ENCODE results near the gene MRPL57.

MRPL57 gene

DNA sequence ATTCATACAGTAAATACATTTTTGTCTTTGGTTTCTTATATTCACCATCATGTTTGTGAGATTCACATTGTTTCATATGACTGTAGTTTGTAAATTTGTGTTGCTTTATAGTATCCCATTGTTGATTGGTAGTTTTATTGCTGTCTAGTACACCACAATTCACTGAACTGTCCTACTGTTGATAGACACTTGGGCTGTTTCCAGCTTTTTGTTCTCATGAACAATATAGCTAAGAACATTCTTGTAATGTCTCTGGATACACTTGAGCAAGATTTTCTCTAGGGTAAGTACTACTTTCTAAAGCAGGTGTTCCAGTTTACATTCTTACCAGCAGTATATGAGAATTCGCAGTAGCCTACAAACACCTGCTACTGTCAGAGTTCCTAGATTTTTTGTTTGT is 37.9 kb upstream of the MRPL57 start:
- H3K36me3 ChIP-seq (replicated peaks), result peaks cover 6% of the 10 kb centered on the region
- in situ Hi-C loops (cut with HindIII; ENCODE audit: low pct_ligation_motif_present, low sequenced_read_pairs), result no loop called here
- no peak overlapping the region for H3K27ac ChIP-seq
- DNase-seq, result no peak
- no peak overlapping the region for H3K4me3 ChIP-seq (ENCODE audit: low read depth, low read length)
- TF ChIP-seq, protein P1, sequence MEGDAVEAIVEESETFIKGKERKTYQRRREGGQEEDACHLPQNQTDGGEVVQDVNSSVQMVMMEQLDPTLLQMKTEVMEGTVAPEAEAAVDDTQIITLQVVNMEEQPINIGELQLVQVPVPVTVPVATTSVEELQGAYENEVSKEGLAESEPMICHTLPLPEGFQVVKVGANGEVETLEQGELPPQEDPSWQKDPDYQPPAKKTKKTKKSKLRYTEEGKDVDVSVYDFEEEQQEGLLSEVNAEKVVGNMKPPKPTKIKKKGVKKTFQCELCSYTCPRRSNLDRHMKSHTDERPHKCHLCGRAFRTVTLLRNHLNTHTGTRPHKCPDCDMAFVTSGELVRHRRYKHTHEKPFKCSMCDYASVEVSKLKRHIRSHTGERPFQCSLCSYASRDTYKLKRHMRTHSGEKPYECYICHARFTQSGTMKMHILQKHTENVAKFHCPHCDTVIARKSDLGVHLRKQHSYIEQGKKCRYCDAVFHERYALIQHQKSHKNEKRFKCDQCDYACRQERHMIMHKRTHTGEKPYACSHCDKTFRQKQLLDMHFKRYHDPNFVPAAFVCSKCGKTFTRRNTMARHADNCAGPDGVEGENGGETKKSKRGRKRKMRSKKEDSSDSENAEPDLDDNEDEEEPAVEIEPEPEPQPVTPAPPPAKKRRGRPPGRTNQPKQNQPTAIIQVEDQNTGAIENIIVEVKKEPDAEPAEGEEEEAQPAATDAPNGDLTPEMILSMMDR (IDR thresholded peaks at IDR 0.05; ENCODE audit: low read depth, low read length, missing control alignments), result no peak
- H3K27me3 ChIP-seq (replicated peaks), result no peaks in the 10 kb centered on the region

- no peak for DNase-seq
- H3K27ac ChIP-seq, result no peak overlapping the region
- in situ Hi-C loops (cut with HindIII; ENCODE audit: low pct_ligation_motif_present, low sequenced_read_pairs), result no loop called here
- TF ChIP-seq, protein P1 (IDR thresholded peaks at IDR 0.05; ENCODE audit: low read depth, low read length, missing control alignments), result no peak
- H3K27me3 ChIP-seq (replicated peaks), result no peaks in the 10 kb centered on the region
- H3K4me3 ChIP-seq (ENCODE audit: low read depth, low read length), result peak overlapping the region; percentile 97
- H3K36me3 ChIP-seq (replicated peaks), result peaks cover 6% of the 10 kb centered on the region
Measured at GRCh38 chr13:21139374-21139773, 37.1 kb upstream of the MRPL57 start.

DNA sequence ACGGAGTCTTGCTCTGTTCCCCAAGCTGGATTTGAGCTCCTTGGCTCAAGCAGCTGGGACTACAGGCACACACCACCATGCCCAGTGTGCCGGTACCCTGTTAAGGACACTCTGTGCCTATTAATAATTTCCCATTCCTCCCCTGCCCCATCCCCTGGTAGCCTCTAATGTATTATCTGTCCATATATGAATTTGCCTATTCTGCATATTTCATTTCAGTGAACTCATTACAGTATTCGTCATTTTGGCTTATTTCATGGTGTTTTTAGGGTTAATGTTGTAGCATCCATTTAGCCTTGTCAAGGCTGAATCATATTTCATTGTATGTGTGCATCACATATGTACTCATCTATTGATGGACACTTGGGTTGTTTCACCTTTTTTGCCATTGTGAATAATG is 33.7 kb upstream of the MRPL57 start:
- no peak overlapping the region for H3K4me3 ChIP-seq (ENCODE audit: low read depth, low read length)
- H3K27me3 ChIP-seq (replicated peaks), result no peaks in the 10 kb centered on the region
- H3K27ac ChIP-seq, result no peak overlapping the region
- TF ChIP-seq, protein P1 (IDR thresholded peaks at IDR 0.05; ENCODE audit: low read depth, low read length, missing control alignments), result no peak
- no peak for DNase-seq
- in situ Hi-C loops (cut with HindIII; ENCODE audit: low pct_ligation_motif_present, low sequenced_read_pairs), result no loop called here
- H3K36me3 ChIP-seq (replicated peaks), result peaks cover 21% of the 10 kb centered on the region

DNA sequence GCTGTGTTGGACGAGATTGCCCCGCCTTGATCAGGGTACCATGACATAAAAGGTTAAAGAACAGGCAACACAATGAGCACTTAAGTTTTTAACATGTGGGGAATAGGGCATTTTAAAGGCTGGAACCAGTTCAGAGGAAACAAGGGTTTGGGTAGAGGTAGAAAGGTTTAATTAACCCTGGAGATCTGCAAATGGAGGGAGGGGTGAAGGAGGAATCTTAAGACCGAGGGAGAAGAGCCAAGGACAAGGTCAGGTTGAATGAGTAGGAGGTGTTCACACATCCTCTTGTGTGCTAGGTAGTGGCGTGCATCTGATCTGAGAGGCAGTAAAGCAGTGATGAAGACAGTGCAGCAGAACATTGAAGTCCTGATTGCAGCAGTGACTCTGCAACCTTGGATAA is 28.6 kb upstream of the MRPL57 start:
- DNase-seq, result no peak
- TF ChIP-seq, protein P1 (IDR thresholded peaks at IDR 0.05; ENCODE audit: low read depth, low read length, missing control alignments), result no peak
- H3K27me3 ChIP-seq (replicated peaks), result no peaks in the 10 kb centered on the region
- in situ Hi-C loops (cut with HindIII; ENCODE audit: low pct_ligation_motif_present, low sequenced_read_pairs), result no loop called here
- no peak overlapping the region for H3K27ac ChIP-seq
- H3K4me3 ChIP-seq (ENCODE audit: low read depth, low read length), result no peak overlapping the region
- peaks cover 21% of the 10 kb centered on the region for H3K36me3 ChIP-seq (replicated peaks)

- DNase-seq, result no peak
- H3K27ac ChIP-seq, result no peak overlapping the region
- in situ Hi-C loops (cut with HindIII; ENCODE audit: low pct_ligation_motif_present, low sequenced_read_pairs), result no loop called here
- H3K4me3 ChIP-seq (ENCODE audit: low read depth, low read length), result no peak overlapping the region
- TF ChIP-seq, protein P1 (IDR thresholded peaks at IDR 0.05; ENCODE audit: low read depth, low read length, missing control alignments), result no peak
- peaks cover 18% of the 10 kb centered on the region for H3K36me3 ChIP-seq (replicated peaks)
- H3K27me3 ChIP-seq (replicated peaks), result no peaks in the 10 kb centered on the region
Measured at GRCh38 chr13:21148557-21149258, 27.8 kb upstream of the MRPL57 start.

DNA sequence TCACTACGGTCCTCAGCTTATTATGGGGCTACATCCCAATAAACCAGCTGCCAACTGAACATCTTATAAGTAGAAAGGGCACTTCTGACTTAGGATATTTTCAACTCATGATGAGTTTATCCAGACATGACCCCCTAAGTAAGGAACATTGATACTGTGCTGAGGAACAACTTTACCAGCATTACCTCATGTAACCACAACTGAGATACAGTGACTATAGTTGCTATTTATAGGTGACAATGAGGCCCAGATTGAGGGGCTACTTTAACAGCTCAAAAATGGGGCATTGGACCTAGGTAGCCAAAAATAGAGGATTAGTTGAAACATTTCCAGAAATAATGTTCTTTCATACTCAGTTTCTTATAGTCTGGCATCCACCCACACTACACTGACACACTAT is 26.9 kb upstream of the MRPL57 start:
- no peak overlapping the region for H3K27ac ChIP-seq
- in situ Hi-C loops (cut with HindIII; ENCODE audit: low pct_ligation_motif_present, low sequenced_read_pairs), result no loop called here
- TF ChIP-seq, protein P1 (IDR thresholded peaks at IDR 0.05; ENCODE audit: low read depth, low read length, missing control alignments), result no peak

More for the DNA sequence above, 26.9 kb upstream of the MRPL57 start:
- DNase-seq, result no peak
- peaks cover 18% of the 10 kb centered on the region for H3K36me3 ChIP-seq (replicated peaks)
- H3K4me3 ChIP-seq (ENCODE audit: low read depth, low read length), result no peak overlapping the region
- H3K27me3 ChIP-seq (replicated peaks), result no peaks in the 10 kb centered on the region

All from brain microvascular endothelial cell (primary cell).